Osteoblast (primary cell): ENCODE results near the gene L1TD1. TPM values are rescaled to one million over a fixed set of nuclear protein-coding genes. Genes with fewer than 3 reads are reported as not detected.

Experiments
- DNase-seq: peaks from one replicate; pipeline ENCODE4 v3.0.0; 2011; ENCODE audit warnings: low spot score, mixed read lengths; ENCODE audit not compliant: insufficient read length; ENCODE audit errors: missing footprints
- H2AFZ ChIP-seq: 2 replicates; pipeline ENCODE4 v1.6.0; 2011; ENCODE audit warnings: mild to moderate bottlenecking, low read length
- H3K27ac ChIP-seq: 2 replicates; pipeline ENCODE4 v1.5.1; 2011; ENCODE audit warnings: mild to moderate bottlenecking, low read depth, low read length, moderate library complexity
- H3K27me3 ChIP-seq: 2 replicates; pipeline ENCODE4 v1.6.0; 2012; ENCODE audit warnings: mild to moderate bottlenecking, control low read depth, inconsistent platforms, low read length, moderate library complexity; ENCODE audit not compliant: insufficient read depth
- H3K36me3 ChIP-seq: 2 replicates; pipeline ENCODE4 v1.5.1; 2011; ENCODE audit warnings: mild to moderate bottlenecking, low read length, control low read depth, moderate library complexity; ENCODE audit not compliant: insufficient read depth
- H3K4me1 ChIP-seq: 2 replicates; pipeline ENCODE4 v1.5.1; 2011; ENCODE audit warnings: mild to moderate bottlenecking, low read length, control low read depth, moderate library complexity; ENCODE audit not compliant: insufficient read depth
- H3K4me2 ChIP-seq: 2 replicates; pipeline ENCODE4 v1.6.0; 2011; ENCODE audit warnings: mild to moderate bottlenecking, low read length; ENCODE audit not compliant: insufficient read depth
- H3K4me3 ChIP-seq: fragments of 200-600 bp; sonication (generic); 3 replicates; pipeline ENCODE4 v1.5.1; 2012; ENCODE audit warnings: mild to moderate bottlenecking, low read length, inconsistent platforms; ENCODE audit not compliant: insufficient read depth
- H3K79me2 ChIP-seq: 2 replicates; pipeline ENCODE4 v1.6.0; 2012; ENCODE audit warnings: mild to moderate bottlenecking, low read length, control low read depth, inconsistent platforms; ENCODE audit not compliant: insufficient read depth
- H3K9me3 ChIP-seq: 2 replicates; pipeline ENCODE4 v1.5.1; 2011; ENCODE audit warnings: low read depth, low read length, control low read depth
- H4K20me1 ChIP-seq: 2 replicates; pipeline ENCODE4 v1.6.0; 2012; ENCODE audit warnings: mild to moderate bottlenecking, low read length, control low read depth; ENCODE audit not compliant: insufficient read depth
- total RNA-seq: library from RNA; depleted of rRNA; stranded (reverse); fragments of >200 nt; gene quantifications from 2 replicates; pipeline ENCODE4 v1.2.3, GENCODE V29; 2012
- TF ChIP-seq, protein P1 (sequence below): IDR thresholded peaks from 2 replicates; pipeline ENCODE4 v1.5.1; 2011; ENCODE audit warnings: mild to moderate bottlenecking, low read depth, low read length, moderate library complexity; ENCODE audit errors: extremely low read depth

L1TD1 gene
- total RNA-seq, 1 donor: not detected

DNA sequence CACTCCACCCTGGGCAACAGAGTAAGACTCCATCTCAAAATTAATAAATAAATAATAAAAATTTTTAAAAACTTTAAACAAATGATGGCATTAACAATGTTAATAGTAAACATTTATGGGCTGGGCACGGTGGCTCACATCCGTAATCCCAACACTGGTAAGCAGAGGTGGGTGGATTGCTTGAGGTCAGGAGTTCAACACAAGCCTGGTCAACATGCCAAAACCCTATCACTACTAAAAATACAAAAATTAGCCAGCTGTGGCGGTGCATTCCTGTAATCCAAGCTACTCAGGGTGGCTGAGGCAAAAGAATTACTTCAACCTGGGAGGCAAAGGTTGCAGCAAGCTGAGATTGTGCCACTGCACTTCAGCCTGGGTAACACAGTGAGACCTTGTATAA lies 9.0 kb upstream of the L1TD1 start:
- Histone ChIP-seq H3K4me3 (no peak overlapping the region), H3K4me1 (no peaks in the 10 kb centered on the region), H3K27ac (no peak overlapping the region), H3K27me3 (no peaks in the 10 kb centered on the region), H3K79me2 (no peaks in the 10 kb centered on the region), H4K20me1 (no peaks in the 10 kb centered on the region), H3K36me3 (no peaks in the 10 kb centered on the region), H3K4me2 (no peak overlapping the region), H2AFZ (no peak overlapping the region), H3K9me3 (no peaks in the 10 kb centered on the region)
- TF ChIP-seq, protein P1, sequence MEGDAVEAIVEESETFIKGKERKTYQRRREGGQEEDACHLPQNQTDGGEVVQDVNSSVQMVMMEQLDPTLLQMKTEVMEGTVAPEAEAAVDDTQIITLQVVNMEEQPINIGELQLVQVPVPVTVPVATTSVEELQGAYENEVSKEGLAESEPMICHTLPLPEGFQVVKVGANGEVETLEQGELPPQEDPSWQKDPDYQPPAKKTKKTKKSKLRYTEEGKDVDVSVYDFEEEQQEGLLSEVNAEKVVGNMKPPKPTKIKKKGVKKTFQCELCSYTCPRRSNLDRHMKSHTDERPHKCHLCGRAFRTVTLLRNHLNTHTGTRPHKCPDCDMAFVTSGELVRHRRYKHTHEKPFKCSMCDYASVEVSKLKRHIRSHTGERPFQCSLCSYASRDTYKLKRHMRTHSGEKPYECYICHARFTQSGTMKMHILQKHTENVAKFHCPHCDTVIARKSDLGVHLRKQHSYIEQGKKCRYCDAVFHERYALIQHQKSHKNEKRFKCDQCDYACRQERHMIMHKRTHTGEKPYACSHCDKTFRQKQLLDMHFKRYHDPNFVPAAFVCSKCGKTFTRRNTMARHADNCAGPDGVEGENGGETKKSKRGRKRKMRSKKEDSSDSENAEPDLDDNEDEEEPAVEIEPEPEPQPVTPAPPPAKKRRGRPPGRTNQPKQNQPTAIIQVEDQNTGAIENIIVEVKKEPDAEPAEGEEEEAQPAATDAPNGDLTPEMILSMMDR: no peak
- DNase-seq: no peak

DNA sequence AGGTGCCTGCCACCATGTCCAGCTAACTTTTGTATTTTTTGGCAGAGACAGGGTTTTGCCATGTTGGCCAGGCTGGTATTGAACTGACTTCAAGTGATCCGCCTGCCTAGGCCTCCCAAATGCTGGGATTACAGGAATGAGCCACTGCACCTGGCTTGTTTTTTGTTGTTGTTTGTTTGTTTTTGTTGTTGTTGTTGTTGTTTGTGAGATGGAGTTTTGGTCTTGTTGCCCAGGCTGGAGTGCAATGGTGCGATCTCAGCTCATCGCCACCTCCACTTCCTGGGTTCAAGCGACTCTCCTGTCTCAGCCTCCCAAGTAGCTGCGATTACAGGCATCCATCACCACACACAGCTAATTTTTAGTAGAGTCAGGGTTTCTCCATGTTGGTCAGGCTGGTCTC lies 7.1 kb upstream of the L1TD1 start:
- H2AFZ ChIP-seq: no peak overlapping the region
- H3K27ac ChIP-seq: no peak overlapping the region
- H3K4me3 ChIP-seq: no peak overlapping the region
- H3K27me3 ChIP-seq: no peaks in the 10 kb centered on the region
- TF ChIP-seq, protein P1: no peak
- no peaks in the 10 kb centered on the region for H3K4me1 ChIP-seq
- H4K20me1 ChIP-seq: no peaks in the 10 kb centered on the region
- H3K36me3 ChIP-seq: no peaks in the 10 kb centered on the region
- no peak for DNase-seq
- H3K9me3 ChIP-seq: no peaks in the 10 kb centered on the region
- H3K79me2 ChIP-seq: no peaks in the 10 kb centered on the region
- H3K4me2 ChIP-seq: no peak overlapping the region

DNA sequence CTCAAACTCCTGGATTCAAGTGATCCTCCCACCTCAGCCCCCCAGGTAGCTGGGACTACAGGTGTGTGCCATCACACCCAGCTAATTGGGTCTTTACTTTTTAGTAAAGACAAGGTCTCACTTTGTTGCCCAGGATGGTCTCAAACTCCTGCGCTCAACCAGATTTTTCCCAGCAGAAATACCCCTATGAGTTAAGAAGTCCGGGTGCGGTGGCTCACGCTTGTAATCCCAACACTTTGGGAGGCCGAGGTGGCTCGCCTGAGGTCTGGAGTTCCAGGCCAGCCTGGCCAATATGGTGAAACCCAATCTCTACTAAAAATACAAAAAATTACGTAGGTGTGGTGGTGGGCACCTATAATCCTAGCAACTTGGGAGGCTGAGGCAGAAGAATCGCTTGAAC lies 6.5 kb upstream of the L1TD1 start:
- TF ChIP-seq, protein P1: no peak
- H3K79me2 ChIP-seq: no peaks in the 10 kb centered on the region

DNA sequence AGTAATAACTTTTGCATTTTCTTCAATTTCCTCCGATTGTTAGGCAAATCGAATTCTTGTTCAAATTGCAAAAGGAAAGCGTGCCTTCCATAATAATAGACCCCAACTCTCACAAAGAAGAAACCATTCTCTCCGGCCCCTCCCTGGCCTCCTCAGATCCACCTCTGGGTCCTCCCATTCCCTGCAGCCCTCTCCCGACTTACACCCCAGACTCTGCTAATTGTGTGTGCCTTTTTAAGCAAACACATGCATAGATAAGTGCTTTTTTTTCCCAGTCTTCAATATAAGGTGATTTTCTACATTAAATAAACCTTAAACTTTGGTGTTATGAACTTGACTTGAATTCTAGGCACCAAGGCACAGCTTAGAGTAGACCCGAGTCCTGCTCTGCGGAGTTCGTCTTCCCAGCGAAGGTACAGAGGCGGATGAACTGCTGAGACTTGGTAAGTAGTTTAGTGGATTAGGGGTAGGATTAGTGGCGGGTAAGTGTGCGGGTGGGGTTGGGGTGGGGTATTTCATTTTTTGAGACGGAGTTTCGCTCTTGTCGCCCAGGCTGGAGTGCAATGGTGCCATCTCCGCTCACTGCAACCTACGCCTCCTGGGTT lies 1.5 kb downstream of the L1TD1 start:
- Histone ChIP-seq H3K36me3 (no peaks in the 10 kb centered on the region), H3K9me3 (no peaks in the 10 kb centered on the region), H3K27ac (no peak overlapping the region), H3K27me3 (peaks cover 4% of the 10 kb centered on the region), H3K4me2 (no peak overlapping the region), H3K4me1 (no peaks in the 10 kb centered on the region), H3K79me2 (no peaks in the 10 kb centered on the region), H3K4me3 (no peak overlapping the region), H4K20me1 (no peaks in the 10 kb centered on the region), H2AFZ (no peak overlapping the region)
- no peak for DNase-seq
- TF ChIP-seq, protein P1: no peak

More for the DNA sequence above, 6.5 kb upstream of the L1TD1 start:
- Histone ChIP-seq H3K4me3 (no peak overlapping the region), H4K20me1 (no peaks in the 10 kb centered on the region), H3K36me3 (no peaks in the 10 kb centered on the region), H3K27ac (no peak overlapping the region), H3K4me2 (no peak overlapping the region), H3K4me1 (no peaks in the 10 kb centered on the region), H3K9me3 (no peaks in the 10 kb centered on the region), H3K27me3 (no peaks in the 10 kb centered on the region), H2AFZ (no peak overlapping the region)
- DNase-seq: no peak
